Colonic mucosa (tissue), 4 donors: ENCODE measurements around the gene SLC1A3. TPM values are rescaled to one million over a fixed set of nuclear protein-coding genes. Genes with fewer than 3 reads are reported as not detected.
"Not testable (repeated sequence)": the region's sequence is repeated elsewhere in the genome, so short reads cannot be mapped to it uniquely, and the experiment has no call there.

Experiments
- DNase-seq: peaks from one replicate; pipeline ENCODE4 v3.0.0-alpha.2; 2020
- H3K27ac ChIP-seq: fragments of 200-600 bp; one replicate; pipeline ENCODE4 v1.8.0; 2021
- H3K27me3 ChIP-seq: fragments of 200-600 bp; one replicate; pipeline ENCODE4 v1.8.0; 2021
- H3K36me3 ChIP-seq: fragments of 200-600 bp; one replicate; pipeline ENCODE4 v1.8.0; 2021
- H3K4me1 ChIP-seq: fragments of 200-600 bp; one replicate; pipeline ENCODE4 v1.8.0; 2021; ENCODE audit warnings: mild to moderate bottlenecking
- H3K4me3 ChIP-seq: fragments of 200-600 bp; one replicate; pipeline ENCODE4 v1.8.0; 2021
- H3K9ac ChIP-seq, 2 donors: one replicate each; pipeline ENCODE4 v1.7.0; 2013; ENCODE audit warnings: control low read depth in 2 of 2, low read depth in 2 of 2, low read length in 2 of 2
- H3K9me3 ChIP-seq: fragments of 200-600 bp; one replicate; pipeline ENCODE4 v1.8.0; 2021
- intact Hi-C: fragments of 100-400 bp; cut with DNase I; formaldehyde crosslinking; loops from one replicate; pipeline ENCODE4 v1.14.1; 2022
- total RNA-seq, 2 donors: library from RNA; stranded (reverse); fragmentation: NEBNext Ultra II Directional in 1 of 2; extraction: Animal tissue kit (Norgen Biotek cat#: 25700) in 1 of 2; gene quantifications; one replicate each; pipeline ENCODE4 v1.2.1, GENCODE V29; 2021
- TF ChIP-seq, protein P1 (sequence below): fragments of 200-600 bp; IDR thresholded peaks from one replicate; pipeline ENCODE4 v1.8.0; 2022; ENCODE audit warnings: antibody characterized with exemption, mild to moderate bottlenecking
- donor health status: healthy.
- donor health status: DM: no; HTN: no; CAD: no.
- donor health status: DM: no; HTN: no; CAD: no.

Gene SLC1A3
- total RNA-seq, 2 donors from 2014 or later, result 0.50 to 1.9 TPM

DNA sequence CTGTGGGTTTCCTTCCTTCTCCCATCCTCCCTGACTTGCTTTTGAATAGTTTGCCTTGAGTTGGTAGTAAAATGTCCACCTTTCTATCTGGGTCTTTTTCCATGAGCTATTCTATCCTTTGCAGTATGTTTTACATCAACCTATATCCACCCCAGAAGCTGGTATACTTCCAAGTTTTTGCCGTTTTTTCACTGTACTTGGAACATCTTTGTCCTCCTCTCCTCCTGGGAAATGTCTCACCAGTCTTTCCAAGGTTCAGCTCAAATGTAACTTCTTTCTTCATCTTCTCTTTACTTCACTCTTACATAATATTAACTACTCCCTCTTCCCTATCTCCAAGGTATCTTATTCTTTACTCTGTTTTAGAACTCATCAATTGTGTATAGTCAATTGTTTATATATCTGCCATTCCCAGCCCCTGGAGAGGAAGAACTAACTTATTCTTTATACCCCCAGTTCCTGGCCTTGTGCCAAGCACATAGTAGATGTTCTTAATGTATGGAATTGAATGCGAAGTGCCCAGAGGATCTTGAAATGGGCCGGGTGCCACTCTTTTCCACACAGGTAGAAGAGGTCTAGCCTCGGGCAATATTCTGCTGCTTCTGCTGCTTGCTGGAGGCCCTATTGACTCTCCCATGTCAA is 34.9 kb upstream of the SLC1A3 start:
- Histone ChIP-seq H3K9me3 (no peaks in the 10 kb centered on the region), H3K4me1 (no peaks in the 10 kb centered on the region), H3K27ac (no peak overlapping the region), H3K36me3 (no peaks in the 10 kb centered on the region), H3K27me3 (no peaks in the 10 kb centered on the region), H3K4me3 (no peak overlapping the region), H3K9ac (no peak overlapping the region)
- intact Hi-C loops, result no loop called here
- no peak for DNase-seq
- TF ChIP-seq, protein P1, sequence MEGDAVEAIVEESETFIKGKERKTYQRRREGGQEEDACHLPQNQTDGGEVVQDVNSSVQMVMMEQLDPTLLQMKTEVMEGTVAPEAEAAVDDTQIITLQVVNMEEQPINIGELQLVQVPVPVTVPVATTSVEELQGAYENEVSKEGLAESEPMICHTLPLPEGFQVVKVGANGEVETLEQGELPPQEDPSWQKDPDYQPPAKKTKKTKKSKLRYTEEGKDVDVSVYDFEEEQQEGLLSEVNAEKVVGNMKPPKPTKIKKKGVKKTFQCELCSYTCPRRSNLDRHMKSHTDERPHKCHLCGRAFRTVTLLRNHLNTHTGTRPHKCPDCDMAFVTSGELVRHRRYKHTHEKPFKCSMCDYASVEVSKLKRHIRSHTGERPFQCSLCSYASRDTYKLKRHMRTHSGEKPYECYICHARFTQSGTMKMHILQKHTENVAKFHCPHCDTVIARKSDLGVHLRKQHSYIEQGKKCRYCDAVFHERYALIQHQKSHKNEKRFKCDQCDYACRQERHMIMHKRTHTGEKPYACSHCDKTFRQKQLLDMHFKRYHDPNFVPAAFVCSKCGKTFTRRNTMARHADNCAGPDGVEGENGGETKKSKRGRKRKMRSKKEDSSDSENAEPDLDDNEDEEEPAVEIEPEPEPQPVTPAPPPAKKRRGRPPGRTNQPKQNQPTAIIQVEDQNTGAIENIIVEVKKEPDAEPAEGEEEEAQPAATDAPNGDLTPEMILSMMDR, result no peak

- Histone ChIP-seq H3K4me3 (no peak overlapping the region), H3K9ac (no peak overlapping the region), H3K27me3 (no peaks in the 10 kb centered on the region), H3K36me3 (no peaks in the 10 kb centered on the region), H3K27ac (no peak overlapping the region), H3K9me3 (no peaks in the 10 kb centered on the region), H3K4me1 (no peaks in the 10 kb centered on the region)
- DNase-seq, result no peak
- intact Hi-C loops, result no loop called here
- TF ChIP-seq, protein P1, result no peak
Observed at GRCh38 chr5:36573438-36573837, 33.0 kb upstream of the SLC1A3 start.

DNA sequence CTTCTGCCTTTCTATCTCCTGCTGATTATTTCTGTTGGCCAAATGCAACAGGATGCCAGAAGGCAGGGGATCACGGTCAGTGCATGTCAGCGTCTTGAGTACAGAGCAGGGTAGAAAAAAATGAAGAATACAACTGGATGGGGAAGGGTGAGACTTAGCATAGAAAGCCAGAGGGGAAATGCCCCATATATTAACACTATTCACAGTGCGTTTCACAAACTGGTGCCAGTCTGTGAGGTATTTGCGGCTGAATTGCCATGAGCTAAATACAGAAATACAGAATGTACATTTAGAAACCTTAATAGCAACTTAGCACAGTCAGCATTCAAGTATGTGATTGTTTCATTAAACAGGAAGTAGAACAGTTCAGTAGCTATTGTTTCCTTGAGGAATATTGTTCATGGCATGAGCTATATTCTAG is 31.0 kb upstream of the SLC1A3 start:
- intact Hi-C loops, result no loop called here
- Histone ChIP-seq H3K4me3 (no peak overlapping the region), H3K36me3 (no peaks in the 10 kb centered on the region), H3K4me1 (no peaks in the 10 kb centered on the region), H3K27ac (no peak overlapping the region), H3K9me3 (no peaks in the 10 kb centered on the region), H3K9ac (no peak overlapping the region), H3K27me3 (no peaks in the 10 kb centered on the region)
- DNase-seq, result no peak
- TF ChIP-seq, protein P1, result no peak

DNA sequence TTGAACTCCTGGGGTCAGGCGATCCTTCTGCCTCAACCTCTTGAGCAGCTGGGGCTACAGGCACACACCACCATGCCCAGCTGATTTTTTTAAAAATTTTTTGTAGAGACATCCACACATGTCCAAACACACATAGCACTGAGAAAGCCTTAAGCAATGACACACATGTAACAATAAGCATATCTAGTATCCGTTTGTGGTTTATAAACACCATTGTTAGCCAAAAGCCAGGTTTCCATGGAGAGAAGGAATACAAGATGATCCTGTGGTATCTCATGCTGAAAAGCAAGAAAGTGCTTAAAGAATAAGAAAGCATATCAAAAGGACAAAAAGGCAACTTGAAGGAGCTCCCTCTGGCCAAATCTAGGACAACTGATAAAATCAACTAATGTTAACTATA is 29.7 kb upstream of the SLC1A3 start:
- no peak overlapping the region for H3K4me3 ChIP-seq
- intact Hi-C loops, result no loop called here

GRCh38 chr5:36579858-36580257 is 26.5 kb upstream of the SLC1A3 start:
- H3K27me3 ChIP-seq, H3K4me1 ChIP-seq, H3K27ac ChIP-seq, DNase-seq, H3K4me3 ChIP-seq, H3K9me3 ChIP-seq, H3K36me3 ChIP-seq, intact Hi-C loops, H3K9ac ChIP-seq: not testable (repeated sequence)

More for the DNA sequence above, 29.7 kb upstream of the SLC1A3 start:
- Histone ChIP-seq H3K4me1 (no peaks in the 10 kb centered on the region), H3K36me3 (no peaks in the 10 kb centered on the region), H3K27me3 (no peaks in the 10 kb centered on the region), H3K27ac (no peak overlapping the region), H3K9me3 (no peaks in the 10 kb centered on the region), H3K9ac (no peak overlapping the region)
- no peak for DNase-seq
- TF ChIP-seq, protein P1, result no peak

DNA sequence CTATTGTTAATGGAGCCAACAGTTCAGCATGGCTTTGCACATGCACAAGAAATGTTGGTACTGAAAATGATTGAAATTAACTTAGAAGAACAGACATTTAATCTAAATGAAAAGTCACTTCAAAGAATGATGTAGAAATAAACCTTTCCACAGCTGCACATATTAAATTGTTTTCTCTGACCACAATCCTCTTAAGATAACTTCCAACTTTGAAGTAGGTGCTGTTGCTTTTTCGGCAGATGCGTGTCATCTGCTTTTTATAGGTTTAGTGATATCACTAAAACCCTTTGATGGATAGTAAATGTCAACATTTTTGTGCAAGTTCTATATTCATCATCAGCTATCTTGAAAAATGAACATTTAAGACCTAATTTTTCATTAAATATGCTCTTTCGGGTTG is 25.3 kb upstream of the SLC1A3 start:
- no peaks in the 10 kb centered on the region for H3K9me3 ChIP-seq
- H3K27ac ChIP-seq, result no peak overlapping the region
- intact Hi-C loops, result no loop called here
- no peaks in the 10 kb centered on the region for H3K36me3 ChIP-seq
- no peak for DNase-seq
- TF ChIP-seq, protein P1, result no peak
- H3K9ac ChIP-seq, result no peak overlapping the region
- H3K4me1 ChIP-seq, result no peaks in the 10 kb centered on the region
- no peaks in the 10 kb centered on the region for H3K27me3 ChIP-seq
- H3K4me3 ChIP-seq, result no peak overlapping the region
